ENCODE results near the gene TMA7.

DNA sequence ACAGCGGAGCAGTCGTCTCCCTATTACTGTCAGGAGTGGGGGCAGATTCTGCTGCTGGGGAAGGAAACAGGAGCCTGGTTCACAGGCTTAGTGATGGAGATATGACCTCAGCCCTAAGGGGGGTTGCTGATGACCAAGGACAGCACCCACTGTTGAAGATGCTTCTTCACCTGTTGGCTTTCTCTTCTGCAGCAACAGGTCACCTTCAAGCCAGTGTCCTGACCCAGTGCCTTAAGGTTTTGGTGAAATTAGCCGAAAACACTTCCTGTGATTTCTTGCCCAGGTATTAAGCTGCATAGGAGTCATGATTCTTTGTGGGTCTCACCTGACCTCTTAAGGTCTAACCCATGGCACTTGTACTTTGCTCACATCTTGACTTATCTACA lies 20.5 kb downstream of the TMA7 start:
- TF ChIP-seq, protein P1, sequence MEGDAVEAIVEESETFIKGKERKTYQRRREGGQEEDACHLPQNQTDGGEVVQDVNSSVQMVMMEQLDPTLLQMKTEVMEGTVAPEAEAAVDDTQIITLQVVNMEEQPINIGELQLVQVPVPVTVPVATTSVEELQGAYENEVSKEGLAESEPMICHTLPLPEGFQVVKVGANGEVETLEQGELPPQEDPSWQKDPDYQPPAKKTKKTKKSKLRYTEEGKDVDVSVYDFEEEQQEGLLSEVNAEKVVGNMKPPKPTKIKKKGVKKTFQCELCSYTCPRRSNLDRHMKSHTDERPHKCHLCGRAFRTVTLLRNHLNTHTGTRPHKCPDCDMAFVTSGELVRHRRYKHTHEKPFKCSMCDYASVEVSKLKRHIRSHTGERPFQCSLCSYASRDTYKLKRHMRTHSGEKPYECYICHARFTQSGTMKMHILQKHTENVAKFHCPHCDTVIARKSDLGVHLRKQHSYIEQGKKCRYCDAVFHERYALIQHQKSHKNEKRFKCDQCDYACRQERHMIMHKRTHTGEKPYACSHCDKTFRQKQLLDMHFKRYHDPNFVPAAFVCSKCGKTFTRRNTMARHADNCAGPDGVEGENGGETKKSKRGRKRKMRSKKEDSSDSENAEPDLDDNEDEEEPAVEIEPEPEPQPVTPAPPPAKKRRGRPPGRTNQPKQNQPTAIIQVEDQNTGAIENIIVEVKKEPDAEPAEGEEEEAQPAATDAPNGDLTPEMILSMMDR (IDR thresholded peaks at IDR 0.05): no peak
- TF ChIP-seq POLR2A (IDR thresholded peaks at IDR 0.05): no peak
